Suprapubic skin (tissue), 3 donors: ENCODE results near the gene NCR2.

Source experiments
- POLR2A ChIP-seq, 2 donors: fragments of 450-650 bp; IDR thresholded peaks; one replicate each; pipeline ENCODE4 v1.6.1; 2017; ENCODE audit warnings: antibody characterized with exemption in 2 of 2, mild to moderate bottlenecking in 2 of 2, moderate library complexity in 2 of 2
- TF ChIP-seq, protein P1 (sequence below), 2 donors: fragments of 200-600 bp in 1 of 2; fragments of 450-650 bp in 1 of 2; sonication (generic) in 1 of 2; IDR thresholded peaks; one replicate each; pipeline ENCODE4 v1.5.1; 2016 to 2019; ENCODE audit warnings: antibody characterized with exemption in 2 of 2, mild to moderate bottlenecking in 1 of 2, moderate library complexity in 1 of 2

GRCh38 chr6:41371461-41371991 is 36.1 kb downstream of the NCR2 start:
- TF ChIP-seq, protein P1, sequence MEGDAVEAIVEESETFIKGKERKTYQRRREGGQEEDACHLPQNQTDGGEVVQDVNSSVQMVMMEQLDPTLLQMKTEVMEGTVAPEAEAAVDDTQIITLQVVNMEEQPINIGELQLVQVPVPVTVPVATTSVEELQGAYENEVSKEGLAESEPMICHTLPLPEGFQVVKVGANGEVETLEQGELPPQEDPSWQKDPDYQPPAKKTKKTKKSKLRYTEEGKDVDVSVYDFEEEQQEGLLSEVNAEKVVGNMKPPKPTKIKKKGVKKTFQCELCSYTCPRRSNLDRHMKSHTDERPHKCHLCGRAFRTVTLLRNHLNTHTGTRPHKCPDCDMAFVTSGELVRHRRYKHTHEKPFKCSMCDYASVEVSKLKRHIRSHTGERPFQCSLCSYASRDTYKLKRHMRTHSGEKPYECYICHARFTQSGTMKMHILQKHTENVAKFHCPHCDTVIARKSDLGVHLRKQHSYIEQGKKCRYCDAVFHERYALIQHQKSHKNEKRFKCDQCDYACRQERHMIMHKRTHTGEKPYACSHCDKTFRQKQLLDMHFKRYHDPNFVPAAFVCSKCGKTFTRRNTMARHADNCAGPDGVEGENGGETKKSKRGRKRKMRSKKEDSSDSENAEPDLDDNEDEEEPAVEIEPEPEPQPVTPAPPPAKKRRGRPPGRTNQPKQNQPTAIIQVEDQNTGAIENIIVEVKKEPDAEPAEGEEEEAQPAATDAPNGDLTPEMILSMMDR (IDR thresholded peaks at IDR 0.05): peak in 1 of 2 donors; percentile 15
- TF ChIP-seq POLR2A (IDR thresholded peaks at IDR 0.05): no peak
